T-helper 2 cell (primary cell): ENCODE measurements around the gene ST6GALNAC6.
"Not testable (repeated sequence)": the region's sequence is repeated elsewhere in the genome, so short reads cannot be mapped to it uniquely, and the experiment has no call there.

Source experiments
- DNase-seq, 5 experiments: peaks; one replicate each; pipeline versions ENCODE4 v3.0.0 to v3.0.0-alpha.2; 2012 to 2022

Gene ST6GALNAC6

GRCh38 chr9:127853312-127854183 is 45.9 kb downstream of the ST6GALNAC6 start:
- DNase-seq = no peak

DNA sequence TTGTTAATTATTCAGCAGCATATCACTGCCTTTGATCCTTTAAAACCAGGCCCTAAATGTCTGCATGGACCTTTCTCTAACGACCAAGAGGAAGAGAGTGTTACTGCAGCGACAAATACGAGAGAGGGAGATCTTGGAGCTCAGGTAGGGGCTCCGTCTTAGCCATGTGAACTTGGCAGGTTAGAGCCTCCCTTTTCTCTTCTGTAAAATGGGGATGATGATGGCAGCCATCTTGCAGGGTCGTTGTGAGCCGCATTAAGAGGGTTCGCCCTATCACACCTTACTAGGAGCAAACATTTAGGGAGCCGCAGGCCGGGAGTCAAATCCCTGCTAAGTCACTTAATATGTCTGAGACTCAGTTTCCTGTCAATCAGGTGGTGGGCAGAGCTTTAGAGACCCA is 46.6 kb downstream of the ST6GALNAC6 start:
- DNase-seq = no peak

DNA sequence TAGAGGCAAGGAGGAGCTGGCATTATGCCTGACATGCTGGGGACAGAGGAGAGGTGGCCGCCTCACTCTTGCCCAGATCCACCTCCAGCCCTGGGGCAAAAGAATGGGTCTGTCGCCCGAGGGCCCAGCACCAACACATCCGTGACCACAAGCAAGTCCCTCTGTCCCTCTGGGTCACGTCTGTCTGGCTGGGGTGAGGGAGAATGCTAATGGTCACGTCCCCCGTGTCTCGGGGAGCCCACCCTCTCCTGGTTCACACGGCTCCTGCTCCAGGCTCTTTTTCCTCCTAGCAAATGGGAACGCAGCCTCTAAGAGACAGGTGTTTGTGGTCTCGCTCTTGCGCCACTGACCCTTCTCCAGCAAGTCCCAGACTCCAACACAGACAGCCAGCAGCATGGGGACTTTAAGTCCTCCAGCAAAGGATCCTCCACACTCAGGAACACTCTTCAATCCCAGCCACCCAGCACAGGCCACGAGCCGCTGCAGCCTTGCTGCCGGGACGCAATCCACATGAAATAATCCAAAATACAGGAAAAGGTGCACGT is 49.0 kb downstream of the ST6GALNAC6 start:
- DNase-seq = no peak

DNA sequence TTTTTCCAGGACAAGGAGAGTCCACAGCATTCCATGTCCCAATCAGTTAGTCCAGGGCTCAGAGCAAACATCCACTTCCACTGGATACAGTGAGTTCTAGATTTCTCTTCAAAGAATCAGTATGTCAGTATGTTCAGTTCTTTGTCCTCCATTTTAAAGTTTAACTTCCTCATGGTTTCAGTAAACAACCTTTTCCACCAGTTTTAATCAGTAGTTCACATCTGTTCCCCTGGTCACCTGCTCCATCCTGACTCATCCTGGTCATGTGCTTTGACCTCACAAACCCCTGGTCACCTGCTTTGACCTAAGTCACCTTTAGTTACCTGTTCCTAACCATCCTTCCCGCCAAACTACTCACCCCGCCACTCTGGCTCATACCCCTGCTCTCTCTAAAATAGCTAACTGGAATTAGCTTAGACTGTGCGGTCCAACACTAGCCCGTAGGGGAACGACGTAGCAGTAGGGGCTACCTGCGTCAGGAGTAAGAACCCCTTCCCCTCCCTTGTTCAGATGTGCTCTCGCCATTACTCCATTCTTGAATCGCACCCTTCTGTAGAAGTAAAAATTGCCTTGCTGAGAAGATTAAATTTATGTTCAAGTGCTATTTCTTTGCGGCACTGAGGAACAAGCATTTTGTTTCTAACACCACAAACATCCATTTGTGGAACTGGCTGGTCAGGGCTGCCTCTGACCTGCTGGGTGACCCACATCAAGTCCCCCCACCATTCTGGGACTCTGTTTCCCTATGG is 50.5 kb downstream of the ST6GALNAC6 start:
- no peak for DNase-seq

DNA sequence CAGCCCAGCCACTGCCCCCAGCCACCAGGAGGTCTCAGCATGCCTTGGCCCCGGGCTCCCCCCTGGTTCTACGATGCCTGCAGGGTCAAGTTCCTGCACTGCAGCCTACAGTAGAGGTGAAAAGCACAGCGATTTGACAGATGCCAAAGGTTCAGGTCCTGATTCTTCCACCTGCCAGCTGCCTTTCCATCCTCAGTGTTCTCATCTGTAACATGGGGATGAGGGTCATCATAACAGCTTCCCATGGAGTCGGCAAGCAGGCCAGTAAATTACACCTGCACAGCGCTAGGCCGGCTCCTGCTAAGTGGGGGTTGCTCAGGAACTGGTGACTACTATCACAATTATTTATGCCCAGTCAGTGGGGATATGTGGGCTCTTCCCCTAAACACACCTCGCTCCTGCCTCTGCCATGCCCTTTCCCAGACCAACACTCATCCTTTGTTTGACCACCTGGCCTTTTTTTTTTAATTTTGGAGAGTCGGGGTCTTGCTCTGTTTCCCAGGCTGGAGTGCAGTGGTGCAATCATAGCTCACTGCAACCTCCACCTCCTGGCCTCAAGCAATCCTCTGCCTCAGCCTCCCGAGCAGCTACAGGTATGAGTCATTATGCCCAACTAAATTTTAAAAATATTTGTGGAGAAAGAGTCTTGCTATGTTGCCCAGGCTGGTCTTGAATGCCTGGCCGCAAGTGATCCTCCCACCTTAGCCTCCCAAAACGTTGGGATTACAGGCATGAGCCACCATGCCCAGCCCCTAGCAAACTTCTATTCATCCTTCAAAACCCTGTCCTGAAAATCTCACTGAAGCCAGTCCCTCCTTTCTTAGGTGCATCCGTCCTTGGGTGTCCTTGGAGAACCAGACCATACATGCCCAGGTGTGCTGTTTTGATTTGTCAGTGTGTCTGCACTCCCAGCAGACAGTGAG is 51.3 kb downstream of the ST6GALNAC6 start:
- DNase-seq = no peak

- no peak for DNase-seq
Measured at GRCh38 chr9:127847178-127847510, 52.3 kb downstream of the ST6GALNAC6 start.

DNA sequence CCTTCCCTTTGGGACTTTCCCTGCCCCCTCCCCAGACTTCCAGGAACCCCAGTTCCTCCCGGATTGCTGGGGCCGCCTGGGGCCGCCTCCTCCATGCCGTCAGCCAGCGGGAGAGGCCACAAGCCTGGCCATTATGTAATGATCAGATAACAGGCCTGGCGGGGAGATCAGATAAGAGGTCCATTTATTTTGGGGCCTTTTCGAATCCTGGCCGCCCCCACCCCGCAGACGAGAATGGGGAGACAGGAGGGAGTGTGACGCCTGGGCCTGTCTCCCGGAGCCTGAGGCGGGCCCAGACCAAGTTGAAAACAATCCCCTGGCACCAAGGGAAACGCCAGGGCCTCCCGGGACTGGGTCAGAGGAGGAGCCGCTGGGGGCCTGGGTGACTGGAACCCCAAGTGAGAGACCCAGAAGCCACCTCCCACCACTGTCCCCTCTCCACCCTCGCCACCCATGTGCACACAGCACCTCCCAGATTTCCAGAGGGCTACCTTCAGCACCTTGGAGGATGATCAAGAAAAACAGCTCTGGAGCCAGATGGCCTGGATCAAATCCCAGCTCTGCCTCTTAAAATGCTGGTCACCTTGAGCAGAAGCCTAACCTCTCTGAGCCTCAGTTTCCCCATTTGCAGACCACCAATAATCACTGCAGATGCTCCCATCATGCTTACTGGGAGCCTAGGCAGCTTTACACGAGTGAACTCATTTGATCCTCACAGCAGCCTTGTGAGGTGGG is 52.8 kb downstream of the ST6GALNAC6 start:
- no peak for DNase-seq

DNA sequence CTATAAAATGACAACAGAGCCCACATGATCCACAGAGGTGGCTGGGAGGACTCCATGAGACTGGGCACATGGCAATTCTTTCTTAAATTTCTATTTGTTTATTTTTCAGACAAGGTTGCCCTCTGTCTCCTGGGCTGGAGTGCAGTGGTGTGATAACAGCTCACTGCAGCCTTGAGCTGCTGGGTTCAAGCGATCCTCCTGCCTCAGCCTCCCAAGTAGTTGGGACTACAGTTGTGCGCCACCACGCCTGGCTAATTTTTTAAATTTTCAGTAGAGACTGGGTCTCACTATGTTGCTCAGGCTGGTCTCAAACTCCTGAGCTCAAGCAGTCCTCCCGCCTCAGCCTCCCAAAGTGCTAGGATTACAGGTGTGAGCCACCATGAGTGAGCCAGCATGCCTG is 53.8 kb downstream of the ST6GALNAC6 start:
- DNase-seq = not testable (repeated sequence)

DNA sequence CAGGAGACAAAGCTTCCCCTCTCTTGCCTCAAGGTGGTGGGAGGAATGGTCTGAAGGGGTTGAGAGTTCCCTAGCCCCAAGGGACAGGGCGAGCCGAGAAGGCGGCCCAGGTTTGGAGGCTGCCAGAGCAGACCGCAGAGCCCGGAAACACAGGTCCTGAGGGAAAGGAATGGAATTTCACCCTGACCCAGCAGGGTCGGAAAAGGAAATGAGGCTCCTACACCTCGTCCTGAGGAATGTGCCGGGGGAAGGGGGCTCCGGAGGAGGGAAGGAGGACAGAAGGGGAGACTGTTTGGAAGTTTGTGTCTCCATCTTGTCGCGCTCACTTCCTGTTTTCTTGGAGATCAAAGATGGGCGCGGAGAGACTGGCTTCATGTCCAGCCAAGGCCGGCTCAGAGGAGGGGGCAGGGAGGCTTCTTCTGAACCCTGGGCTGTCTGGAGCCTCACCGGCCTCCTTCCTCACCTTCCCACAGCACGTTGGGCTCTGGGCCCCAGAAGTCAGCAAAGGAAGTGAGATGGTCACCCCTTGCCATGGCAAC is 54.5 kb downstream of the ST6GALNAC6 start:
- no peak for DNase-seq

GRCh38 chr9:127841087-127841835 is 58.1 kb downstream of the ST6GALNAC6 start:
- no peak for DNase-seq

DNA sequence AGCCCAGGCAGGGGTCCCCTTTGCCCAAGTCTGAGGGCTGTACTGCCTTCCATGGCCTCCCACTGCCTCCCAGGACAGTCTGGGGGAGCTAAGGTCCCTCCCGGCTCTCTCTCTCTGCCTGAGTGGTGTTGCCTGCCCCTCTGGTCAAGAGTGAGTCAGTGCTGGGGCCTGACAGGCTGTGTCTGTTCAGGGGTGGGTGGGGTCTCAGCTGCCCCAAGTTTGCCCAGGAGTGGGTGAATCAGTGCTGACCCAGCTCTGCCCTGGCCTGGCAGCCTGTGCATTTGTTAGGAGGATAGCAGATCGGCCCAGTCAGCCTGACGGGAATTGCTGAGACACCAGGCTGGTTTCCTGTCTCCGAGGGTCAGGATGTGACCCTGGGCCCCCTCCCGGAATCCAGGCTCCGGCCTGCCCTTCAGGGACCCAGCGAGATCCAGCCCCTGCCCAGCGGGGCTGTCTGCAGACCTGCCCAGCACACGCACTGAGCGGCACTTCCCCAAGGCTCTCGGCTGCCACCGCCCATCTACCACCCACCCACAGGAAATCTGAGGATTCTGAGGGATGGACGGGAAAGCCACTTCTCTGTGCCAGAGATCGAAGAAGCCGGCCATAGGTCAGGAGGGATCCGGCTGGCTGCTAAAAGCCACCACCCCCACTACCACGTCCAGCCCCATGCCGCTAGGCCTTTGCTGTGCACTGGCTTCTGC is 60.9 kb downstream of the ST6GALNAC6 start:
- no peak for DNase-seq

DNA sequence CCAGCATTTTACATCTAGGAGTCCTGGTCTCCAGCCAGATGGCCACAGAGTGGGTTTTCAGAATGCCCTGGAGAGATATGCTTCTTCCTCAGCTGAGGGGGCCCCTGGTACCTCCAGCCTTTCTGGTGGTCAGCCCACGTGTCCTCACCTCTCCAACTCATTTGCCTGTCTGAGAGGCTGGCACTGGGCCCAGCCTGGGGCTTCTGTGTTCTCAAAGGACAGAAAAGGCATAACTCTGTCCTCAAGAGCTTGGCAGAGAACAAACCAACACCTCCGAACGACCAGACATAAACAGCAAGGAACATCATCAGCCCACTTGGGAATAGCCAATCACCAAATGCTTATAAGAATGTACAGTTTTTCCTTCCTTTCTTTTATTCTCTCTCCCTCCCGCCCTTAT is 62.1 kb downstream of the ST6GALNAC6 start:
- no peak for DNase-seq

DNA sequence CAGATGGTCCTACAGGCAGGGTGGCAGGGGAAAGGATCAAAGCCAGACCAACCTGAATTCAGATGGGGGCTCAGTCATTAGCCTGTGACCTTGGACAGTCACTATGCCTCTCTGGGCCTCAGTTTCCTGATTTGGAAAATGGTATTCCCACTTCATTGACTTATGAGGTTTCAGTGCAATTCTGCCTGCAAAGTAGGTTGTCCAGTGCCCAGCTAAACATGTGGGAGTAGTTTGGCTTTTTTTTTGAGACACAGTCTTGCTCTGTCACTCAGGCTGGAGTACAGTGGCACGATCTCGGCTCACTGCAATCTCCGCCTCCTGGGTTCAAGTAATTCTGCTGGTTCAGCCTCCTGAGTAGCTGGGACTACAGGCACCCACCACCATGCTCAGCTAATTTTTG is 62.8 kb downstream of the ST6GALNAC6 start:
- DNase-seq = not testable (repeated sequence)

DNA sequence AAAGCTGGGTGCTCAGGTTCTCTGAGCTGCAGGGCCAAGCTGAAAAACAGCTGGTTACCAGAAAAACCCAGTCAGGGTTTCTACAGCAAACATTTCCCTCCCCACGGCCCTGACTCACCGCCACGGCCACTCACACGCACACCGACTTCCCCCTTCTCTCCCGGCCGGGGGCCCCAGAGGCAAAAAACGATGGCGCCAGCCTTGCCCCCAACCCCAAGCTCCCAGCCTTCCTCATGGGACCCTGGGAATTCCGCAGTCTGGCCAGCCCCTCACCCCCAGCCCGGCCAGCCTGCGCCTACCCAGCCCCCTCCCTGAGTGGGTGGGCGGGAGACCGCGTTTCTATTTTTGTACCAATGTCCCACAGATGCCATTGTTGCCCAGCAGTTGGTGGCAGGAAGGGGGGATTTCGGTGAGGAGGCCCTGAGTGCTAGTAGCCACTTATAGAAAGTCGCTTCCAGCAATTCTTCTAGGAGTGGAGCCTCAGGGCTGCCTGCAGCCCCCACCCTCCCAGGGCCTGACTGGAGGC is 63.3 kb downstream of the ST6GALNAC6 start:
- no peak for DNase-seq
